Lower lobe of right lung (tissue), 2 donors: Measurements from ENCODE around the gene LAP3. TPM values are rescaled to one million over a fixed set of nuclear protein-coding genes. Genes with fewer than 3 reads are reported as not detected.

Source experiments
- ATAC-seq, 2 donors: fragments of 200-7000 bp; cut with Tn5 transposase; one replicate each; pipeline ENCODE4 v1.9.1; 2020 to 2022; ENCODE audit warnings: mild to moderate bottlenecking in 2 of 2, moderate library complexity in 2 of 2
- DNase-seq: peaks from one replicate; pipeline ENCODE4 v3.0.0-alpha.2; 2020
- H3K27ac ChIP-seq: fragments of 200-600 bp; one replicate; pipeline ENCODE4 v1.8.0; 2022
- H3K27me3 ChIP-seq: fragments of 200-600 bp; one replicate; pipeline ENCODE4 v1.8.0; 2022; ENCODE audit warnings: low read depth
- H3K36me3 ChIP-seq: fragments of 200-600 bp; one replicate; pipeline ENCODE4 v1.8.0; 2022; ENCODE audit warnings: mild to moderate bottlenecking
- H3K4me1 ChIP-seq: fragments of 200-600 bp; one replicate; pipeline ENCODE4 v1.8.0; 2022
- H3K4me3 ChIP-seq: fragments of 200-600 bp; one replicate; pipeline ENCODE4 v1.8.0; 2022; ENCODE audit warnings: mild to moderate bottlenecking
- H3K9me3 ChIP-seq: fragments of 200-600 bp; one replicate; pipeline ENCODE4 v1.8.0; 2022
- CTCF ChIP-seq: fragments of 200-600 bp; IDR thresholded peaks from one replicate; pipeline ENCODE4 v1.8.0; 2022; ENCODE audit warnings: antibody characterized with exemption, mild to moderate bottlenecking
- intact Hi-C: fragments of 100-400 bp; cut with DNase I; formaldehyde crosslinking; loops from one replicate; pipeline ENCODE4 v1.11.0; 2022
- total RNA-seq: library from RNA; stranded (reverse); fragmentation: NEBNext Ultra II Directional; extraction: Animal tissue kit (Norgen Biotek cat#: 25700); gene quantifications from one replicate; pipeline ENCODE4 v1.2.1, GENCODE V29; 2021
- donor health status: DM: no; HTN: yes; CAD: no; lungs with severe emphysema.

LAP3 gene
- total RNA-seq, 1 donor from 2014 or later: 125 TPM

GRCh38 chr4:17589355-17589754 lies 12.4 kb downstream of the LAP3 start:
- no peaks in the 10 kb centered on the region for H3K4me1 ChIP-seq
- ATAC-seq (no peak), DNase-seq (no peak)
- no peak overlapping the region for H3K27ac ChIP-seq
- intact Hi-C loops: no loop called here
- TF ChIP-seq CTCF: no peak
- peaks cover 99% of the 10 kb centered on the region for H3K36me3 ChIP-seq
- no peaks in the 10 kb centered on the region for H3K9me3 ChIP-seq
- H3K4me3 ChIP-seq: no peak overlapping the region
- no peaks in the 10 kb centered on the region for H3K27me3 ChIP-seq

- ATAC-seq (peak; percentile 69 to 77), DNase-seq (no peak)
- intact Hi-C loops: no loop called here
- Histone ChIP-seq H3K27me3 (no peaks in the 10 kb centered on the region), H3K27ac (no peak overlapping the region), H3K36me3 (peaks cover 99% of the 10 kb centered on the region), H3K9me3 (no peaks in the 10 kb centered on the region), H3K4me3 (no peak overlapping the region), H3K4me1 (no peaks in the 10 kb centered on the region)
- TF ChIP-seq CTCF: no peak
Measured at GRCh38 chr4:17595471-17596005, 18.5 kb downstream of the LAP3 start.

GRCh38 chr4:17597517-17597916 lies 20.5 kb downstream of the LAP3 start:
- Histone ChIP-seq H3K4me3 (no peak overlapping the region), H3K9me3 (no peaks in the 10 kb centered on the region), H3K36me3 (peaks cover 99% of the 10 kb centered on the region), H3K4me1 (no peaks in the 10 kb centered on the region), H3K27me3 (no peaks in the 10 kb centered on the region), H3K27ac (no peak overlapping the region)
- DNase-seq (no peak), ATAC-seq (no peak)
- intact Hi-C loops: no loop called here
- no peak for TF ChIP-seq CTCF

- Histone ChIP-seq H3K27me3 (no peaks in the 10 kb centered on the region), H3K9me3 (no peaks in the 10 kb centered on the region), H3K4me1 (no peaks in the 10 kb centered on the region), H3K4me3 (no peak overlapping the region), H3K27ac (no peak overlapping the region), H3K36me3 (peaks cover 98% of the 10 kb centered on the region)
- no peak for TF ChIP-seq CTCF
- DNase-seq: no peak
- intact Hi-C loops: no loop called here
- no peak for ATAC-seq
Measured at GRCh38 chr4:17599826-17600225, 22.8 kb downstream of the LAP3 start.

GRCh38 chr4:17605236-17605635 lies 28.2 kb downstream of the LAP3 start:
- Histone ChIP-seq H3K27me3 (no peaks in the 10 kb centered on the region), H3K4me1 (no peaks in the 10 kb centered on the region), H3K27ac (no peak overlapping the region), H3K9me3 (no peaks in the 10 kb centered on the region), H3K36me3 (peaks cover 84% of the 10 kb centered on the region), H3K4me3 (no peak overlapping the region)
- intact Hi-C loops: no loop called here
- no peak for DNase-seq
- no peak for TF ChIP-seq CTCF
- no peak for ATAC-seq
